ENCODE data around the gene ALDH3B2. TPM values are rescaled to one million over a fixed set of nuclear protein-coding genes. Genes with fewer than 3 reads are reported as not detected.

The ALDH3B2 gene
- polyA plus RNA-seq, 1 of the 3 experiments (the other 2 are of a cell fraction): not detected

- Histone ChIP-seq H3K27ac (ENCODE audit: low read depth in 2 of 2, low read length in 1 of 2) (no peak overlapping the region), H3K36me3 (replicated peaks in 1 of 2; ENCODE audit: control insufficient read depth in 1 of 2, insufficient read depth in 2 of 2, low read length in 1 of 2) (no peaks in the 10 kb centered on the region), H3K4me1 (ENCODE audit: control insufficient read depth in 1 of 2, insufficient read depth in 2 of 2, low read depth in 1 of 2, low read length in 1 of 2) (no peaks in the 10 kb centered on the region; a peak in 1 of 4 replicates), H3F3A (replicated peaks; ENCODE audit: insufficient read depth) (no peaks in the 10 kb centered on the region), H3K4me2 (no peak overlapping the region), H3K4me3 (ENCODE audit: low read depth in 2 of 2, low read length in 1 of 2) (no peak overlapping the region), H3K79me2 (ENCODE audit: insufficient read depth) (no peaks in the 10 kb centered on the region), H3K9me2 (no peaks in the 10 kb centered on the region), H2AFZ (ENCODE audit: low read depth) (no peak overlapping the region), H4K20me1 (ENCODE audit: insufficient read depth) (no peaks in the 10 kb centered on the region), H3K9ac (no peak overlapping the region), H3K27me3 (ENCODE audit: insufficient read depth) (no peaks in the 10 kb centered on the region), H3K9me3 (no peaks in the 10 kb centered on the region)
- 65% methylated on average over 18 of the region's 28 CpGs for WGBS (ENCODE audit: low lambda C conversion rate)
- POLR2A ChIA-PET: no interaction called here
- DNase-seq: no peak
- TF ChIP-seq FOXJ3 (CRISPR knock-in tag; IDR thresholded peaks at IDR 0.05) (no peak), MEF2A (IDR thresholded peaks at IDR 0.05; ENCODE audit: borderline replicate concordance, low read depth) (no peak), POLR2AphosphoS5 (IDR thresholded peaks at IDR 0.05; ENCODE audit: low read depth, low read length) (no peak), RCOR1 (IDR thresholded peaks at IDR 0.05; ENCODE audit: low read length) (no peak), GATA2 (CRISPR knock-in tag; IDR thresholded peaks at IDR 0.05) (no peak), EZH2phosphoT487 (IDR thresholded peaks at IDR 0.05; ENCODE audit: borderline replicate concordance, low read depth) (no peak), TEAD4 (IDR thresholded peaks at IDR 0.05; ENCODE audit: borderline replicate concordance, insufficient read depth) (no peak), MXI1 (IDR thresholded peaks at IDR 0.05; ENCODE audit: low read depth, low read length) (no peak), FOXM1 (IDR thresholded peaks at IDR 0.05; ENCODE audit: low read depth) (no peak), CHD2 (IDR thresholded peaks at IDR 0.05; ENCODE audit: low read length, partially characterized antibody) (no peak)
- CTCF ChIA-PET: interaction anchor here (0.7 to 17.8 kb wide), 3 partner anchors 10 to 13 kb away, joined by 3 to 308 read pairs (median 4); partner anchors contain the start of genes ACY3 and NUDT8
These were observed 32.9 kb downstream of the ALDH3B2 start for GRCh38 chr11:67641338-67642172.

GRCh38 chr11:67640758-67641337, 33.6 kb downstream of the ALDH3B2 start:
- Histone ChIP-seq H2AFZ (ENCODE audit: low read depth) (no peak overlapping the region), H3K4me3 (ENCODE audit: low read depth in 2 of 2, low read length in 1 of 2) (no peak overlapping the region), H3K9me2 (no peaks in the 10 kb centered on the region), H3K36me3 (replicated peaks in 1 of 2; ENCODE audit: control insufficient read depth in 1 of 2, insufficient read depth in 2 of 2, low read length in 1 of 2) (no peaks in the 10 kb centered on the region), H3K4me1 (ENCODE audit: control insufficient read depth in 1 of 2, insufficient read depth in 2 of 2, low read depth in 1 of 2, low read length in 1 of 2) (no peaks in the 10 kb centered on the region; a peak in 1 of 4 replicates), H3K27me3 (ENCODE audit: insufficient read depth) (no peaks in the 10 kb centered on the region), H3K79me2 (ENCODE audit: insufficient read depth) (no peaks in the 10 kb centered on the region), H3K9ac (no peak overlapping the region), H3K27ac (ENCODE audit: low read depth in 2 of 2, low read length in 1 of 2) (no peak overlapping the region), H3K9me3 (no peaks in the 10 kb centered on the region), H4K20me1 (ENCODE audit: insufficient read depth) (no peaks in the 10 kb centered on the region), H3F3A (replicated peaks; ENCODE audit: insufficient read depth) (no peaks in the 10 kb centered on the region), H3K4me2 (no peak overlapping the region)
- 39% methylated on average over 5 of the region's 12 CpGs for WGBS (ENCODE audit: low lambda C conversion rate)
- TF ChIP-seq USF2 (IDR thresholded peaks at IDR 0.05; ENCODE audit: borderline replicate concordance, low read depth, low read length) (no peak), CTCF (IDR thresholded peaks at IDR 0.05) (no peak), IRF3 (IDR thresholded peaks at IDR 0.05; ENCODE audit: low read depth, low read length) (no peak), GATA2 (CRISPR knock-in tag; IDR thresholded peaks at IDR 0.05) (no peak), EP300 (IDR thresholded peaks at IDR 0.05; ENCODE audit: borderline replicate concordance in 1 of 2, low read depth in 1 of 2, low read length in 1 of 2) (no peak), USF1 (IDR thresholded peaks at IDR 0.05; ENCODE audit: borderline replicate concordance, low read depth) (no peak), YY1 (IDR thresholded peaks at IDR 0.05; ENCODE audit: low read depth) (no peak), RXRA (IDR thresholded peaks at IDR 0.05; ENCODE audit: borderline replicate concordance, low read depth) (no peak), ELF1 (IDR thresholded peaks at IDR 0.05) (no peak), TEAD4 (IDR thresholded peaks at IDR 0.05; ENCODE audit: borderline replicate concordance, insufficient read depth) (no peak), PBX3 (IDR thresholded peaks at IDR 0.05) (no peak), FOSL2 (IDR thresholded peaks at IDR 0.05; ENCODE audit: borderline replicate concordance, low read depth) (no peak), JUND (IDR thresholded peaks at IDR 0.05) (no peak)
- POLR2A ChIA-PET: no interaction called here
- CTCF ChIA-PET: interaction anchor here (0.7 to 17.8 kb wide), 6 partner anchors 10 to 74 kb away, joined by 3 to 308 read pairs (median 4); partner anchors contain the start of genes ACY3 and NUDT8
- no peak for DNase-seq

Data from SK-N-SH (cell line).